GM12892 (cell line): ENCODE results near the gene GJD2. TPM values are rescaled to one million over a fixed set of nuclear protein-coding genes. Genes with fewer than 3 reads are reported as not detected.

Experiments
- DNase-seq: peaks from one replicate; pipeline ENCODE4 v3.0.0; 2011; ENCODE audit not compliant: insufficient read length
- FAIRE-seq: peaks from 2 replicates; lab custom pipeline; 2011; peaks lifted over from hg19 to GRCh38; lab: Jason Lieb, UNC
- POLR2A ChIP-seq: IDR thresholded peaks from 2 replicates; pipeline ENCODE4 v1.6.1; 2011; ENCODE audit warnings: low read depth, low read length, control low read depth
- POLR2AphosphoS5 ChIP-seq: IDR thresholded peaks from 2 replicates; pipeline ENCODE4 v1.6.1; 2011; ENCODE audit warnings: low read depth, low read length, control low read depth
- TAF1 ChIP-seq: IDR thresholded peaks from 2 replicates; pipeline ENCODE4 v1.6.1; 2011; ENCODE audit warnings: low read depth, mild to moderate bottlenecking, control low read depth, low read length, borderline replicate concordance
- polyA plus RNA-seq: library from polyadenylated mRNA; unstranded; fragments of >200 nt; gene quantifications from one replicate; pipeline ENCODE4 v1.2.1, GENCODE V29; 2012; ENCODE audit warnings: missing spikeins, inconsistent platforms; ENCODE audit not compliant: missing spikeins

The GJD2 gene
- not detected for polyA plus RNA-seq

GRCh38 chr15:34754674-34755418 is at the start of gene GJD2:
TSS of gene GJD2 (minus strand) at chr15:34754998. CDS start at chr15:34754488, 510 bp downstream.
- DNase-seq (no peak), FAIRE-seq (no peak)
- TF ChIP-seq POLR2AphosphoS5 (no peak), TAF1 (no peak), POLR2A (no peak)

GRCh38 chr15:34804113-34804512 is 49.3 kb upstream of the GJD2 start:
- DNase-seq = no peak
- FAIRE-seq = no peak

GRCh38 chr15:34802803-34803750 is 48.3 kb upstream of the GJD2 start:
- TF ChIP-seq POLR2A (no peak), TAF1 (no peak), POLR2AphosphoS5 (no peak)
- DNase-seq (no peak), FAIRE-seq (no peak)

More at GRCh38 chr15:34804113-34804512, 49.3 kb upstream of the GJD2 start:
- no peak for TF ChIP-seq POLR2A
- TF ChIP-seq POLR2AphosphoS5 = no peak

GRCh38 chr15:34802371-34802770 is 47.6 kb upstream of the GJD2 start:
- TF ChIP-seq POLR2A = no peak
- TF ChIP-seq POLR2AphosphoS5 = no peak
- TF ChIP-seq TAF1 = no peak
- DNase-seq (no peak), FAIRE-seq (no peak)

GRCh38 chr15:34799149-34800101 is 44.6 kb upstream of the GJD2 start:
- no peak for TF ChIP-seq POLR2AphosphoS5
- FAIRE-seq (no peak), DNase-seq (no peak)

GRCh38 chr15:34796847-34797435 is 42.1 kb upstream of the GJD2 start:
- FAIRE-seq = no peak
- no peak for DNase-seq
- no peak for TF ChIP-seq TAF1
- no peak for TF ChIP-seq POLR2AphosphoS5
- no peak for TF ChIP-seq POLR2A

GRCh38 chr15:34795267-34796081 is 40.7 kb upstream of the GJD2 start, which contains the start of gene ACTC1:
TSS of gene ACTC1 (minus strand) at chr15:34795549. CDS start at chr15:34794808, 741 bp downstream.
- DNase-seq = no peak
- FAIRE-seq = no peak
- no peak for TF ChIP-seq TAF1
- TF ChIP-seq POLR2A = no peak
- TF ChIP-seq POLR2AphosphoS5 = no peak

- FAIRE-seq (no peak), DNase-seq (no peak)
- TF ChIP-seq TAF1 (no peak), POLR2AphosphoS5 (no peak), POLR2A (no peak)
These were observed 39.9 kb upstream of the GJD2 start for GRCh38 chr15:34794590-34795206.

GRCh38 chr15:34793901-34794300 is 39.1 kb upstream of the GJD2 start:
- FAIRE-seq = no peak
- TF ChIP-seq POLR2A (no peak), POLR2AphosphoS5 (no peak), TAF1 (no peak)
- DNase-seq = no peak
